Measurements from ENCODE around the gene ZBTB5. TPM values are rescaled to one million over a fixed set of nuclear protein-coding genes. Genes with fewer than 3 reads are reported as not detected.

ZBTB5 gene
- total RNA-seq, 1 experiment from 2014 or later: 30.6 TPM

- TF ChIP-seq TCF7L2 (IDR thresholded peaks at IDR 0.05; ENCODE audit: low read depth, low read length) (0 out of 2 replicates have a peak, but pooled peaks have one; percentile 4), REST (IDR thresholded peaks at IDR 0.05; ENCODE audit: insufficient read depth in 1 of 2, low read depth in 2 of 2, low read length in 1 of 2) (no peak)
- CTCF ChIA-PET: no interaction called here
- Histone ChIP-seq H3K27me3 (ENCODE audit: control insufficient read depth, insufficient read depth, low read length) (no peaks in the 10 kb centered on the region), H3K36me3 (ENCODE audit: control insufficient read depth, insufficient read depth, low read length) (no peaks in the 10 kb centered on the region; the same call in 1 of the 2 replicates), H3K9me3 (ENCODE audit: control insufficient read depth, insufficient read depth, low read depth, low read length) (no peaks in the 10 kb centered on the region), H3K4me3 (ENCODE audit: low read depth in 2 of 2, low read length in 2 of 2) (peak overlapping the region; percentile 57 to 84), H3K27ac (ENCODE audit: low read length) (peak overlapping the region; percentile 100), H3K4me1 (ENCODE audit: control insufficient read depth, insufficient read depth, low read length) (peaks cover 22% of the 10 kb centered on the region)
- intact Hi-C loops (cut with micrococcal nuclease; ENCODE audit: unreplicated experiment) (no loop called here), in situ Hi-C loops (cut with HindIII; ENCODE audit: low pct_unique_long_range_greater_than_20kb, low sequenced_read_pairs) (no loop called here)
- DNase-seq (ENCODE audit: low read depth, low spot score) (peak; percentile 83), ATAC-seq (peak; percentile 52)
- BruUV-seq (replicated peaks): TSS peak; percentile 99
- POLR2A ChIA-PET: interaction anchor here (0.5 to 1.9 kb wide), 7 partner anchors 15 to 1805 kb away, joined by 3 to 20 read pairs (median 3); partner anchors contain the start of genes GRHPR and POLR1E
Measured at GRCh38 chr9:37466037-37466709, 923 bp upstream of the ZBTB5 start.

- Histone ChIP-seq H3K36me3 (ENCODE audit: control insufficient read depth, insufficient read depth, low read length) (no peaks in the 10 kb centered on the region; the same call in none of the 2 replicates), H3K4me1 (ENCODE audit: control insufficient read depth, insufficient read depth, low read length) (peaks cover 15% of the 10 kb centered on the region), H3K4me3 (ENCODE audit: low read depth in 2 of 2, low read length in 2 of 2) (peak overlapping the region; percentile 80 to 81), H3K27me3 (ENCODE audit: control insufficient read depth, insufficient read depth, low read length) (no peaks in the 10 kb centered on the region), H3K27ac (ENCODE audit: low read length) (peak overlapping the region; percentile 98), H3K9me3 (ENCODE audit: control insufficient read depth, insufficient read depth, low read depth, low read length) (no peaks in the 10 kb centered on the region)
- peak; percentile 66 for ATAC-seq
- in situ Hi-C loops (cut with HindIII; ENCODE audit: low pct_unique_long_range_greater_than_20kb, low sequenced_read_pairs) (no loop called here), intact Hi-C loops (cut with micrococcal nuclease; ENCODE audit: unreplicated experiment) (no loop called here)
- no peak for TF ChIP-seq POLR2AphosphoS5 (IDR thresholded peaks at IDR 0.05; ENCODE audit: low read depth, low read length)
- TF ChIP-seq CTCF (IDR thresholded peaks at IDR 0.05): no peak
- no peak for TF ChIP-seq REST (IDR thresholded peaks at IDR 0.05; ENCODE audit: insufficient read depth in 1 of 2, low read depth in 2 of 2, low read length in 1 of 2)
- no peak for TF ChIP-seq TCF7L2 (IDR thresholded peaks at IDR 0.05; ENCODE audit: low read depth, low read length)
- TF ChIP-seq SIN3A (IDR thresholded peaks at IDR 0.05; ENCODE audit: borderline replicate concordance, insufficient read depth, low read depth, low read length): no peak
- BruUV-seq (replicated peaks): no TSS peak
- ChIA-PET CTCF (no interaction called here), POLR2A (interaction anchor here (0.5 to 1.9 kb wide), 6 partner anchors 8 to 431 kb away, joined by 3 to 20 read pairs (median 8); partner anchors contain the start of genes PAX5 and POLR1E)
- DNase-seq (ENCODE audit: low read depth, low spot score): peak; percentile 48
Measured at GRCh38 chr9:37464426-37465248, 613 bp downstream of the ZBTB5 start.
